Transverse colon (tissue), 4 donors: ENCODE results near the gene CBLL1.

Experiments used
- EP300 ChIP-seq: sonication (generic); formaldehyde crosslinking; IDR thresholded peaks from one replicate; pipeline ENCODE4 v1.6.1; 2017; ENCODE audit warnings: antibody characterized with exemption, low read depth
- POLR2A ChIP-seq: fragments of 450-650 bp; IDR thresholded peaks from one replicate; pipeline ENCODE4 v1.6.1; 2016; ENCODE audit warnings: antibody characterized with exemption, mild to moderate bottlenecking, moderate library complexity
- POLR2AphosphoS5 ChIP-seq, 3 donors: sonication (generic); formaldehyde crosslinking; IDR thresholded peaks; one replicate each; pipeline ENCODE4 v1.6.1; 2016; ENCODE audit warnings: antibody characterized with exemption in 3 of 3
- TF ChIP-seq, protein P1 (sequence below), 5 experiments: fragments of 200-600 bp in 3 of 5; fragments of 450-650 bp in 2 of 5; sonication (generic) in 3 of 5; IDR thresholded peaks; 1 replicate in 2 of 5; 2 replicates in 3 of 5; pipeline ENCODE4 v1.5.1; 2016 to 2017; ENCODE audit warnings: antibody characterized with exemption in 5 of 5, inconsistent platforms in 3 of 5, mild to moderate bottlenecking in 2 of 5, moderate library complexity in 1 of 5

DNA sequence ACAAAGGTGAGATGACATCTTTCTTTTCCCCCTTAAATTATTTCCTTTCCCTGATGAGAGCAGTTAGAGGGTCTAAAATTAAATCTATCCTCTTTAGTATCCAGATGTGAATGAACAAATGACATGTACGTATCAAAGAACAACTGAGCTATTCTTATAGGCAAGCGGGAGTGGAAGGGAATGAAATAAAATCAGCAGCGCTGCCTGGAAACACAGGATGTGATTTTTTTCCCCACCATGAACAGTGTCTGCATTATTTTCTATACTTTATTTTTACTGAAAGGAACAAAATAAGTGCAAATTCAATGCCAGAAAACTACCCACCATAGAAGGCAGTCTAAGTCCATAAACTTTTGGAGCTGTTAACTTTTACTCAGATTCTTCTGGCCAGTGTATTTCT, 42.8 kb upstream of the CBLL1 start:
- TF ChIP-seq, protein P1, sequence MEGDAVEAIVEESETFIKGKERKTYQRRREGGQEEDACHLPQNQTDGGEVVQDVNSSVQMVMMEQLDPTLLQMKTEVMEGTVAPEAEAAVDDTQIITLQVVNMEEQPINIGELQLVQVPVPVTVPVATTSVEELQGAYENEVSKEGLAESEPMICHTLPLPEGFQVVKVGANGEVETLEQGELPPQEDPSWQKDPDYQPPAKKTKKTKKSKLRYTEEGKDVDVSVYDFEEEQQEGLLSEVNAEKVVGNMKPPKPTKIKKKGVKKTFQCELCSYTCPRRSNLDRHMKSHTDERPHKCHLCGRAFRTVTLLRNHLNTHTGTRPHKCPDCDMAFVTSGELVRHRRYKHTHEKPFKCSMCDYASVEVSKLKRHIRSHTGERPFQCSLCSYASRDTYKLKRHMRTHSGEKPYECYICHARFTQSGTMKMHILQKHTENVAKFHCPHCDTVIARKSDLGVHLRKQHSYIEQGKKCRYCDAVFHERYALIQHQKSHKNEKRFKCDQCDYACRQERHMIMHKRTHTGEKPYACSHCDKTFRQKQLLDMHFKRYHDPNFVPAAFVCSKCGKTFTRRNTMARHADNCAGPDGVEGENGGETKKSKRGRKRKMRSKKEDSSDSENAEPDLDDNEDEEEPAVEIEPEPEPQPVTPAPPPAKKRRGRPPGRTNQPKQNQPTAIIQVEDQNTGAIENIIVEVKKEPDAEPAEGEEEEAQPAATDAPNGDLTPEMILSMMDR (IDR thresholded peaks at IDR 0.05) = no peak
- TF ChIP-seq POLR2A (no peak), EP300 (no peak), POLR2AphosphoS5 (IDR thresholded peaks at IDR 0.05) (no peak)
